Measurements from ENCODE around the gene HSPB1.

HSPB1 gene

GRCh38 chr7:76353744-76354143 is 51.3 kb downstream of the HSPB1 start:
- DNase-seq (ENCODE audit: low read depth) = no peak
- no peak overlapping the region for H3K4me3 ChIP-seq (ENCODE audit: low read depth, low read length)
- TF ChIP-seq, protein P1, sequence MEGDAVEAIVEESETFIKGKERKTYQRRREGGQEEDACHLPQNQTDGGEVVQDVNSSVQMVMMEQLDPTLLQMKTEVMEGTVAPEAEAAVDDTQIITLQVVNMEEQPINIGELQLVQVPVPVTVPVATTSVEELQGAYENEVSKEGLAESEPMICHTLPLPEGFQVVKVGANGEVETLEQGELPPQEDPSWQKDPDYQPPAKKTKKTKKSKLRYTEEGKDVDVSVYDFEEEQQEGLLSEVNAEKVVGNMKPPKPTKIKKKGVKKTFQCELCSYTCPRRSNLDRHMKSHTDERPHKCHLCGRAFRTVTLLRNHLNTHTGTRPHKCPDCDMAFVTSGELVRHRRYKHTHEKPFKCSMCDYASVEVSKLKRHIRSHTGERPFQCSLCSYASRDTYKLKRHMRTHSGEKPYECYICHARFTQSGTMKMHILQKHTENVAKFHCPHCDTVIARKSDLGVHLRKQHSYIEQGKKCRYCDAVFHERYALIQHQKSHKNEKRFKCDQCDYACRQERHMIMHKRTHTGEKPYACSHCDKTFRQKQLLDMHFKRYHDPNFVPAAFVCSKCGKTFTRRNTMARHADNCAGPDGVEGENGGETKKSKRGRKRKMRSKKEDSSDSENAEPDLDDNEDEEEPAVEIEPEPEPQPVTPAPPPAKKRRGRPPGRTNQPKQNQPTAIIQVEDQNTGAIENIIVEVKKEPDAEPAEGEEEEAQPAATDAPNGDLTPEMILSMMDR (IDR thresholded peaks at IDR 0.05; ENCODE audit: insufficient read depth, low read depth, low read length, missing control alignments) = no peak

All from GM12865 (cell line).